Activated effector memory CD4-positive, alpha-beta T cell treated with anti-CD3 and anti-CD28 coated beads, Interleukin-2, amount 50 U/mL, for 16 hours (primary cell): ENCODE results near the gene HIGD1C.
"Not testable (repeated sequence)": the region's sequence is repeated elsewhere in the genome, so short reads cannot be mapped to it uniquely, and the experiment has no call there.

ENCODE experiments used
- DNase-seq: peaks from one replicate; pipeline ENCODE4 v3.0.0-alpha.2; 2020

HIGD1C gene

GRCh38 chr12:50952510-50952909, at the start of gene HIGD1C:
Gene HIGD1C (plus strand): TSS chr12:50952544. CDS start chr12:50953999, 1,455 bp downstream.
- no peak for DNase-seq

DNA sequence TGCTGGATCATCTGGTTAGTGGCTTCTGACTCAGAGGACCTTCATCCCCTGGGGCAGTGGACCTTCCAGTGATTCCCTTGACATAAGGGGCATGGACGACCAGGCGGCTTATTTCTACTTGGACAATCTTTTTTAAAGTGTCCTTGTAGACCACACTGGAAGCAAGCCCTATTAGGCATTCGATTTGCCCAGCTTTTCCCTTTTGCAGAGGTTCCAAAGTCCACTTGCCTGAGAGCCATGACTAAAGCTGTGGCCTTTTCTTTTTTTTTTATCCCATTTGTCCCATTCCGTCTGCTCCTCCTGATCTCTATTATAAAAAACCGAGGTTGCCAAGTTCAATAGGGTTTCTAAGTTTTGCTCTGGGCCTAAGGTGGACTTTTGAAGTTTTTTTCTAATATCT, 43.9 kb upstream of the HIGD1C start:
- not testable (repeated sequence) for DNase-seq

- not testable (repeated sequence) for DNase-seq
These were observed 40.0 kb upstream of the HIGD1C start for GRCh38 chr12:50912361-50912760.

DNA sequence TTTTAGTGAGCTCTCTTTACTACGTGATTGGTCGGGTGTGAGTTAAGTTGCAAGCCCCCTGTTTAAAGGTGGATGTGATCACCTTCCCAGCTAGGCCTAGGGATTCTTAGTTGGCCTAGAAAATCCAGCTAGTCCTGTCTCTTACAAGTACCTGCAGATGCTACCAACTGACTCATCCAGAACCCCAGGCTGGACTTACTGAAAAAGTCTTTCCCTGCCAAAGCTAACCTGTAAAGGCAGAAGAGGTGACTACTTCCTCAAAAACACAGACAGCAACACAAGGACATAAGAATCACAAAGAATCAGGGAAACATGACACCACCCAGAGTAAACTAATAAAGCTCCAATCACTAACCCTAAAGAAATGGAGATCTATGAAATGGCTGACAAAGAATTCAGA, 39.1 kb upstream of the HIGD1C start:
- no peak for DNase-seq

- DNase-seq, result no peak
These were observed 37.4 kb upstream of the HIGD1C start for GRCh38 chr12:50914872-50915484.

GRCh38 chr12:50916292-50916691, 36.1 kb upstream of the HIGD1C start:
- DNase-seq, result no peak

- no peak for DNase-seq
These were observed 33.6 kb upstream of the HIGD1C start for GRCh38 chr12:50918584-50919316.

DNA sequence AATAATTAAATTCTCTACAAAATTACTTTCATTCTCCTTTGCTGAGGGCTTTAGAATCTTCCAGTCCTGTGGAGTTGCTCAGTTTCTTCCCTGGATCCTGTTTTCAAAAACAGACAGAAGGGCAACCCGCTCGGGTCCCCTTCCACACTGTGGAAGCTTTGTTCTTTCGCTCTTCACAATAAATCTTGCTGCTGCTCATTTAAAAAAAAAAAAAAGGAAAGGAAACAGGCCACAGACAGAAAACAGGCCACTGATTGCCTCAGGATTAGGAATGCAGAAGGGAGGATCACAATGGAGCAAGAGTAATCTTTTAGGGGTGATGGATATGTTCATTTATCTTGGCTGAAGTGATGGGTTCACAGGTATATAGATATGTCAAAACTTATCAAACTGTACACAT, 29.5 kb upstream of the HIGD1C start:
- no peak for DNase-seq

GRCh38 chr12:50923361-50924130, 28.8 kb upstream of the HIGD1C start:
- no peak for DNase-seq

DNA sequence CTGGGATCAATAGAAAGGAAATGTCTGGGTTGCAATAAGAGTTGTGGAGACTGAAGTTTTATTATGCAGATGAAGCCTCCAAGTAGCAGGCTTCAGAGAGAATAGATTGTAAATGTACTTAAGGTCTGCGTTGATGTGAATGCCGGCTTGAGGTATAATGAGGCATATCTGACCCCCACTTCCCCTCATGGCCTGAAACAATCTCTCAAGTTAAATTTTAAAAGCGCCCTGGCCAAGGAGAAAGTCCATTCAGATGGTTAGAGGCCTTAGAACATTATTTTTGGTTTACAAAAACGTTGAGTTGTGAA, 28.3 kb upstream of the HIGD1C start:
- DNase-seq, result no peak

GRCh38 chr12:50924439-50925341, 27.7 kb upstream of the HIGD1C start:
- DNase-seq, result no peak

DNA sequence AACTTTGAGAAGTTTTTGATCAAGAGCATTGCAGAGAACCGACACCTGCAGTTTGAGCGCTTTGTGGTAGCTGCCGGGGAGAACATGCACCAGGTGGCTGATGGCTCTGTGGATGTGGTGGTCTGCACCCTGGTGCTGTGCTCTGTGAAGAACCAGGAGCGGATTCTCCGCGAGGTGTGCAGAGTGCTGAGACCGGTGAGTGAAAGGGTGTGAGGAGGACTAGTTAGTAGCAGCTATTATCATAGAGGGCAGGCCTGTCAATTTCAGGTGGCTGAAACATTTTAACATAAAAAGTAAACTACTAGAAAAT, 27.0 kb upstream of the HIGD1C start:
- DNase-seq, result no peak

GRCh38 chr12:50925920-50926319, 26.4 kb upstream of the HIGD1C start:
- no peak for DNase-seq

DNA sequence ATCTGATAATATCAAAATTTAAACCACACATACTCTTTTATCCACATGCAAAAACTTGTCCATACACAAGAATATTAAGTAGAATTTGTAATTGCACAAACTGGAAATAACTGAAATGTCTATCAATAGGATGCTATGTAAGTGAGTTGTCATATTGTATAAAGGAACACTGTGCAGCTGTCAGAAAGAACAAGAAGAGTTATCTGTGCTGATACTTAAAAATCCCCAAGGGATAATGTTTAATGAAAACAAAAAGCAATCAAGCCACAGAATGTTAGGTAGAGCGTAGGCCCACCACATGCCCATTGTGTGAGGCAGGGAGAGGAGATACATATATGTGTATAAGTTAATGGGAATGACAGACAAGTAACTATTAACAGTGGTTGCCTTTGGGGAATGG, 25.9 kb upstream of the HIGD1C start:
- no peak for DNase-seq

GRCh38 chr12:50926932-50927331, 25.4 kb upstream of the HIGD1C start:
- not testable (repeated sequence) for DNase-seq

GRCh38 chr12:50927356-50927755, 25.0 kb upstream of the HIGD1C start:
- no peak for DNase-seq

DNA sequence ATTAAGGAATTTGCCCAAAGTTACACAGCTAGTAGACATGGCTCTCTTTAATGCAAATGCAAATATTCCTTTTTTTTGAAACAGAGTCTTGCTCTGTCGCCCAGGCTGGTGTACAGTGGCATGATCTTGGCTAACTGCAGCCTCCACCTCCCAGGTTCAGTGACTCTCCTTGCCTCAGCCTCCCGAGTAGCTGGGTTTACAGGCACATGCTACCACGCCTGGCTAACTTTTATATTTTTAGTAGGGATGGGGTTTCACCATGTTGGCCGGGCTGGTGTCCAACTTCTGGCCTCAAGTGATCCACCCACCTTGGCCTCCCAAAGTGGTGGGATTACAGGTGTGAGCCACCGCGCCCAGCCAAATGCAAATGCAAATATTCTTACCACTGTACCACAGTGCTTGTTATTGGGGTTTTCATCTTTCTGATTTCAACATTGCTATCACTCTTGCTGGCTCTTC, 24.5 kb upstream of the HIGD1C start:
- no peak for DNase-seq

DNA sequence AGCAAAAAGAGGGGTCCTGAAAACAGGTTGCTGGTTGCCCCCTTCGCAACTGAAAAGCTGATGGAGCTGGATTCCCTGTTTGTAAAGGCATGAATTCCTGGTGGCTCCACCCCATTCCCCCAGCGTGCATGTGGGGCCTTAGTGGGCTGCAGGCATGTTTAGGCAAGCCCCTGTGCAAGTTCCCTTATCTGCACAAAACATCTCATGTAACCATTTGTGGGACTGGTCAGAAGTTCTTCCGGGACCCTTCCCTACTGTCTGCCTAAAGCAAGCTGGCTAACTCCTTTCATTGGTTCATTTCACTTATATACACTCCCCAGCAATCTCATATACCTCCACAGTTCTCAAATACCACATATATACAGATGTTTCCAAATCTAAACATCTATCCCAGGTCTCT, 24.0 kb upstream of the HIGD1C start:
- no peak for DNase-seq

DNA sequence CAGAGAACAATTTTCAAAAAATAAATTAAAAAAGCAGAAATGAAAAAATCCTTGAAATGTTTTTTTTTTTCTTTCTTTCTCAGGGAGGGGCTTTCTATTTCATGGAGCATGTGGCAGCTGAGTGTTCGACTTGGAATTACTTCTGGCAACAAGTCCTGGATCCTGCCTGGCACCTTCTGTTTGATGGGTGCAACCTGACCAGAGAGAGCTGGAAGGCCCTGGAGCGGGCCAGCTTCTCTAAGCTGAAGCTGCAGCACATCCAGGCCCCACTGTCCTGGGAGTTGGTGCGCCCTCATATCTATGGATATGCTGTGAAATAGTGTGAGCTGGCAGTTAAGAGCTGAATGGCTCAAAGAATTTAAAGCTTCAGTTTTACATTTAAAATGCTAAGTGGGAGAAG, 22.5 kb upstream of the HIGD1C start:
- no peak for DNase-seq

DNA sequence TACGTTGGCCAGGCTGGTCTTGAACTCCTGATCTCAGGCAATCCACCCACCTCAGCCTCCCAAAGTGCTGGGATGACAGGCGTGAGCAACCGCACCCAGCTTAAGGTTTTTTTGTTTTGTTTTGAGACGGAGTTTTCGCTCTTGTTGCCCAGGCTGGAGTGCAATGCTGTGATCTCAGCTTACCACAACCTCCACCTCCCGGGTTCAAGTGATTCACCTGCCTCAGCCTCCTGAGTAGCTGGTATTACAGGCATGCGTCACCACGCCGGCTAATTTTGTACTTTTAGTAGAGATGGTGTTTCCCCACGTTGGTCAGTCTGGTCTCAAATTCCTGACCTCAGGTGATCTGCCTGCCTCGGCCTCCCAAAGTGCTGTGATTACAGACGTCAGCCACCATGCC, 21.9 kb upstream of the HIGD1C start:
- DNase-seq, result not testable (repeated sequence)

GRCh38 chr12:50932787-50933280, 19.5 kb upstream of the HIGD1C start:
- no peak for DNase-seq

GRCh38 chr12:50933459-50934124, 18.8 kb upstream of the HIGD1C start:
- DNase-seq, result no peak
